ENCODE data around the gene FNIP2.

GRCh38 chr4:158778712-158779111, 9.9 kb downstream of the FNIP2 start:
- TF ChIP-seq, protein P1, sequence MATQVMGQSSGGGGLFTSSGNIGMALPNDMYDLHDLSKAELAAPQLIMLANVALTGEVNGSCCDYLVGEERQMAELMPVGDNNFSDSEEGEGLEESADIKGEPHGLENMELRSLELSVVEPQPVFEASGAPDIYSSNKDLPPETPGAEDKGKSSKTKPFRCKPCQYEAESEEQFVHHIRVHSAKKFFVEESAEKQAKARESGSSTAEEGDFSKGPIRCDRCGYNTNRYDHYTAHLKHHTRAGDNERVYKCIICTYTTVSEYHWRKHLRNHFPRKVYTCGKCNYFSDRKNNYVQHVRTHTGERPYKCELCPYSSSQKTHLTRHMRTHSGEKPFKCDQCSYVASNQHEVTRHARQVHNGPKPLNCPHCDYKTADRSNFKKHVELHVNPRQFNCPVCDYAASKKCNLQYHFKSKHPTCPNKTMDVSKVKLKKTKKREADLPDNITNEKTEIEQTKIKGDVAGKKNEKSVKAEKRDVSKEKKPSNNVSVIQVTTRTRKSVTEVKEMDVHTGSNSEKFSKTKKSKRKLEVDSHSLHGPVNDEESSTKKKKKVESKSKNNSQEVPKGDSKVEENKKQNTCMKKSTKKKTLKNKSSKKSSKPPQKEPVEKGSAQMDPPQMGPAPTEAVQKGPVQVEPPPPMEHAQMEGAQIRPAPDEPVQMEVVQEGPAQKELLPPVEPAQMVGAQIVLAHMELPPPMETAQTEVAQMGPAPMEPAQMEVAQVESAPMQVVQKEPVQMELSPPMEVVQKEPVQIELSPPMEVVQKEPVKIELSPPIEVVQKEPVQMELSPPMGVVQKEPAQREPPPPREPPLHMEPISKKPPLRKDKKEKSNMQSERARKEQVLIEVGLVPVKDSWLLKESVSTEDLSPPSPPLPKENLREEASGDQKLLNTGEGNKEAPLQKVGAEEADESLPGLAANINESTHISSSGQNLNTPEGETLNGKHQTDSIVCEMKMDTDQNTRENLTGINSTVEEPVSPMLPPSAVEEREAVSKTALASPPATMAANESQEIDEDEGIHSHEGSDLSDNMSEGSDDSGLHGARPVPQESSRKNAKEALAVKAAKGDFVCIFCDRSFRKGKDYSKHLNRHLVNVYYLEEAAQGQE (IDR thresholded peaks at IDR 0.05; ENCODE audit: low read depth) = no peak
- TF ChIP-seq YY1 (IDR thresholded peaks at IDR 0.05; ENCODE audit: low read depth) = no peak
- no peak for TF ChIP-seq TCF12 (IDR thresholded peaks at IDR 0.05; ENCODE audit: low read depth)
- TF ChIP-seq TEAD4 (IDR thresholded peaks at IDR 0.05) = no peak
- TF ChIP-seq EP300 (IDR thresholded peaks at IDR 0.05; ENCODE audit: borderline replicate concordance) = no peak
- TF ChIP-seq, protein P2, sequence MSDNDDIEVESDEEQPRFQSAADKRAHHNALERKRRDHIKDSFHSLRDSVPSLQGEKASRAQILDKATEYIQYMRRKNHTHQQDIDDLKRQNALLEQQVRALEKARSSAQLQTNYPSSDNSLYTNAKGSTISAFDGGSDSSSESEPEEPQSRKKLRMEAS (IDR thresholded peaks at IDR 0.05) = no peak
- TF ChIP-seq FOXM1 (IDR thresholded peaks at IDR 0.05; ENCODE audit: borderline replicate concordance, low read depth) = no peak
- TF ChIP-seq TAF1 (IDR thresholded peaks at IDR 0.05; ENCODE audit: low read depth) = no peak
- TF ChIP-seq RAD21 (IDR thresholded peaks at IDR 0.05; ENCODE audit: low read depth) = no peak
- TF ChIP-seq CREB1 (IDR thresholded peaks at IDR 0.05; ENCODE audit: low read depth) = no peak
- TF ChIP-seq ZBTB7A (IDR thresholded peaks at IDR 0.05; ENCODE audit: low read depth) = no peak
- TF ChIP-seq, protein P3, sequence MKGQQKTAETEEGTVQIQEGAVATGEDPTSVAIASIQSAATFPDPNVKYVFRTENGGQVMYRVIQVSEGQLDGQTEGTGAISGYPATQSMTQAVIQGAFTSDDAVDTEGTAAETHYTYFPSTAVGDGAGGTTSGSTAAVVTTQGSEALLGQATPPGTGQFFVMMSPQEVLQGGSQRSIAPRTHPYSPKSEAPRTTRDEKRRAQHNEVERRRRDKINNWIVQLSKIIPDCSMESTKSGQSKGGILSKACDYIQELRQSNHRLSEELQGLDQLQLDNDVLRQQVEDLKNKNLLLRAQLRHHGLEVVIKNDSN (IDR thresholded peaks at IDR 0.05) = no peak
- no peak for TF ChIP-seq EGR1 (IDR thresholded peaks at IDR 0.05)
